ELR (cell line): ENCODE data around the gene NUDT21.

Source experiments
- DNase-seq: peaks from one replicate; pipeline ENCODE4 v3.0.0-alpha.2; 2015; ENCODE audit warnings: low read depth

The NUDT21 gene

DNA sequence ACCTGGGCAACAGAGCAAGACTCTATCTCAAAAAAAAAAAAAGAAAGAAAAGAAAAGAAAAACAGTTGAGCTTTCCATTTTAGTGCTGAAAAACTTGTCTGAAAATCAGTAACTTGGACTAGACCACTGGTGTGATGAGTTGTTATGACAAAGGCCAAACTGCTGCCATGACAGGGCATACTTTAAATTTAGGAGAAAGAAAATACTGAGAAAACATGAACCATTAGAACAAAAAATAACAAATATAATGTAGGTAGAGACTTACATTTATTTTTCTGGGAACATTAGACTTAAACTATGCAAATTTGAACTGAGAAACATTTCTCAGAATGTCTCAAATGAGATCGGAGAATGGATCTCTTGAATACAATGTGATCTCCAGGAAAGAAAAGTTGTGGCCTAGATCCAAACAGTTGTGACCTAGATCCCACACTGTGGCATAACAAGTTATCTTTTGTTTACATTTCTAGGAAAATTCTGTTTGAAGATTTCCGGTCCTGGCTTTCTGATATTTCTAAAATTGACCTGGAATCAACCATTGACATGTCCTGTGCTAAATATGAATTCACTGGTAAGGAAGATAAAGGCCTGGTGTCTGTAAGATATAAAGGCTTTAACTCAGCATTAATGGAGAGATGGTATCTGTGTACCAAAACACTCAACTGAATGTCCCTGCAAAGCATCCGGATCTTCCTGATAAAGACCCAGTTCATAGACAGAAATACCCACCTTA is 11.1 kb upstream of the NUDT21 start:
- DNase-seq: no peak

DNA sequence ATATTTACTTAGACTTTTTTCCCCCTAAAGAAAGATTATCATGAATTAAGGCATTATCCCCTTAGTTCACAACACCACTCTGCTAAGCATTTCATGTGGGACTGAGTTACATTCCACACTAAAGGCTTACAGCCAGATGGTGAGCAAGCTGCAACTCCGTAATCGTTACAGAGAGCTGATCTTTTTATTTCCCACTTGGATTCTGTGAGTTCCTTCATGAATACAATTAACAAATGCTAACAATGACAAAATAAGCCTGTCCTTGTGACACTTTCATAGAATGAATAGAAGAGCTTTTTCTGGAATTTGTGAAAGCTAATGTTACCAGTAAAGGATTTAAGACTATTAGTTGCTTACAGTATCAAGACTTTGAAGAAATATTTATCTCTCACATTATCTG is 9.0 kb upstream of the NUDT21 start:
- DNase-seq: no peak

GRCh38 chr16:56457927-56458470 is 6.9 kb upstream of the NUDT21 start:
- no peak for DNase-seq

DNA sequence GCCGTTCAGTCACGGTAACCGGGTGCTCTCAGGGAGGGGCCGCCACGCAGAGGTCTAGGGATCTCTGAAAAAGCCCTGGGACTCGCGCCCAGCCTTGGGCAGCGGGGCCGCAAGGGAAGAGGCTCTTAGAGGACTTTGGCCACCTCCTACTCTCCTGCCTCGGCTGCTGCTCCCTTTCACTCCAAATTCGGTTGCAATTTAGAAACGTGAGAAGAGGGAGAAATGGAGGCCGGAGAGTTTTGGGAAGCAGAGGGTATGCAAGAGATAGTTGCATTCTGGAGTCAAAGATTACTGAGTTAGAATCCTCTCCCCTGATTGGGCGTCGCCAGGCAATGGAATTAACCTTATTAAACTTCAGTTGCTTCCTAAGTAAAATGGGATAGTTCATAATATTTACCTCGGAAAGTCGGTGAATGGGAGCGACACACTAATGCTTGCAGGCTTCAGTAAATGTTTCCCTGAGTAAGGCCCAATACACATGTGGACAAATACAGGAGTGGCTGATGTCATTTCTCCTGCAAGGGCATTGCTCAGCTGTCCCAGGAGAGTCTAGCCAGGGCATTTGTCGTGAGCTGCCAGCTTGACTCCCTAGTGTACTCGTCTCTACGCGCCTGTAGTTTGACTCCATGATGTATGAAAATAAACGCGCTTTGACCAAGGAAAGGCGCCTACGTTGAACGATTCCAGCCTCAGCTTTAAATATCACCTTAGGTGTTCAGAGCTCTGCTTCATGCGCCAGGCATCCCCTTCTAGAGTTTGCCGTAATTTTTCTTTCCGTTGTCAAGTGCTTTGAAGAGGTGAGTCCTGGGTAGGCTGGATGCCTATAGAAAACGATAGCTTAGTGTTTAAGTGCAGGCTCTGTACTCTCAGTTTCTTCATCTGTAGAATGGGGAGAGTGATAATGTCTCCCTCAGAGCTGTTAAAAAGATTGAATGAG is 889 bp upstream of the NUDT21 start:
- peak; percentile 61 for DNase-seq

GRCh38 chr16:56450275-56450985 is 702 bp downstream of the NUDT21 start:
- peak; percentile 49 for DNase-seq

- no peak for DNase-seq
Observed at GRCh38 chr16:56448005-56448404, 3.1 kb downstream of the NUDT21 start.

- DNase-seq: no peak
Observed at GRCh38 chr16:56447286-56447685, 3.8 kb downstream of the NUDT21 start.

- no peak for DNase-seq
Observed at GRCh38 chr16:56438038-56438437, 13.1 kb downstream of the NUDT21 start.

DNA sequence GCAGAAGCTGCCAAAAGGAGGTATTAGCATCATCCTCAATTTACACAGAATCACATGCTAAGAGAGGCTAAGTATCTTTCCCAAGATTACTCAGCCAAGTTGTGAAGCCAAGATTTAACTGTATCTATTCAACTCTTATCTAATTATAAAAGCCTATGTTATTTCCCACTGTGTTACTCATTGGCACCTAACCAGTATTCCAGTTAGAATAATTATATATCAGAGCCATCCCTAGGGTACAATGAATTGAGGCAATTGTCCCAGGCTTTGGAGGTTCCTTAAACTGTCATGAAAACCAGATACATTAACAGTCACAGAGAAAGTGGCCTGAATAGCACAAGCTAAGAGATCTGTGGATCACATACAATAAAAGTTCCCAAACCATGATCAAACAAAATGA is 14.9 kb downstream of the NUDT21 start:
- DNase-seq: no peak

DNA sequence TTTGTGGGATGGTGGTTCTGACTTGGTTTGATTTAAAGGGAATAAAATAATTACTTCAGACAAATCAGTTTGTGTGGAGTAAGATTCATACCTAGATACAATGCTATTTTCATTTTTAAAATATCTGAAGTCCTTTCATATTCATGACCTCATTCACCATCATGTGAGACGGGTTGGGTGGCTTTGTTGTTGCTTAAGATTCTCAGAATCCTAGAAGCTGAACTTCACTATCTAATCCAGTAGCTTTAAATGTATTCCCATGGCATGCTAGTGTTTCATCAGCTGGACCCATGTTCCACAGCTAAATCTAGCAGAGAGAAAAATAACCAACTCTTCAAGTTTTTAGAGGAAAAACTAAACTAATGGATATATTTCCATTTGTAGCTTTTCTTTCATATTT is 23.0 kb downstream of the NUDT21 start:
- DNase-seq: no peak

DNA sequence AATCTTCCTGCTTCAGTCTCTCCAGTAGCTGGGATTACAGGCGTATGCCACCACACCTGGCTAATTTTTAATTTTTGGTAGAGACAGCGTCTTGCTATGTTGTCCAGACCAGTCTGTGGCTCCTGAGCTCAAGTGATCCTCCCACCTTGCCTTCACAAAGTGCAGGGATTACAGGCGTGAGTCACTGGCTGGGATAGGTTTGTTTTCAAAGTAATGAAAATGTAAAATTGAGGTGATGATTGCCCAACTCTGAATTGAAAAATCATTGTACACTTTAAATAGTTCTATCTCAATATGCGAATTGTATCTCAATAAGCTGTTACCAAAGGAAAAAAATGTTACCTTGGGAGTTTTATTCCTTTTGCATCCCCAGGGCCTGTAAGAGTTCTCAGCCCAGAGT is 24.5 kb downstream of the NUDT21 start:
- DNase-seq: peak; percentile 26

DNA sequence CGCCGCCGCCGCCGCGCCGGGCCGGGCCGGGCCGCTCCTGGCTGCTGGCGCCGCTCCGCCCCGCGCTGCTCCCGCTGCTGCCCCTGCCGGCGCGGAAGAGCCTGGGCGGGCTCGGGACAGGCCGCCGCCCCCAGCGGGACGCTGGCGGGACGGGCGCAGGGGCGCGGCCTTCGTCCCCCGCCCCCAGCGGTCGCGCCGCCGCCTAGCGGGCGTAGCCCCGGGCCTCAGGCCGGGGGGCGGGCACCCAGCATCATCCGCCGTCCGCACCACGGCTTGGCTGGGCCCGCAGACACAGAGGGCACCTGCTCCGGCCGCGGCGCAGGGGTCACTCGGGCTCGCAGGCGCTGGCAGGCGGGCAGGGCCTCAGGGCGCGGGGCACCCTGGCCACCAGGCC is 25.7 kb downstream of the NUDT21 start, which contains the start of gene AMFR:
TSS of gene AMFR (minus strand) at position 107 of the 394 bp plus-strand sequence. CDS start 218 bp downstream, outside the sequence.
- DNase-seq: peak; percentile 89

DNA sequence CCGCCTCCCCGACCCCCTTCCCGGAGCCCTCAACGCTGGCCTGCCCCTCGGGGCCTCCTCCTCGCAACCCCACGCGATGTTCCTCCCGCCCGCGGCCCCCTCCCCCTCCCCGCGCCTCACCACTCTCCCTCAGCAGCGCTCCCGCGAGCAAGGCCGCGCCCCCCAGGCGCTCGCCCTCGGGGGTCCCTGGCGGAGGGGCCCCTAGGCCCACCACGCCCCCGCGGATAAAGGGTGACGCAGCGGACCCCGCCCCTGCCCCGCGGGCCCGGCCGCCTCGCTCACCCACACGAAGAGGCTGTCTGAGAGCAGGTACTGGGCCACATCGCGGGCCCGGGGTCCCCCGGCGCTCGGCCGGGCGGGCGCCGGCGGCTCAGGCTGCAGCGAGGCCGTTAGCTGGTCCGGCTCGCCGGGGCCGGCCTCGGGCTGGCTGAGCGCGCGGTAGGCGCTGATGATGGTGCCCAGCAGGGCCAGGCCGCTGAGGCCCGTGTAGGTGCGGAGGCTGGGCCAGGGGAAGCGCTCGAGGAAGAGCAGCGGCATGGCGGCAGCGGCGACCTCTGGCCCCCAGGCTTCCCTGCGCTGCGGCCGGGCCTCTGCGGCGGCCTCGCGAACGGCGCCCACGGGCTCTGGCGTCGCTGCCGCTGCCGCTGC is 26.2 kb downstream of the NUDT21 start:
- DNase-seq: peak; percentile 52

- DNase-seq: peak; percentile 41
Observed at GRCh38 chr16:56424404-56424764, 26.7 kb downstream of the NUDT21 start.

DNA sequence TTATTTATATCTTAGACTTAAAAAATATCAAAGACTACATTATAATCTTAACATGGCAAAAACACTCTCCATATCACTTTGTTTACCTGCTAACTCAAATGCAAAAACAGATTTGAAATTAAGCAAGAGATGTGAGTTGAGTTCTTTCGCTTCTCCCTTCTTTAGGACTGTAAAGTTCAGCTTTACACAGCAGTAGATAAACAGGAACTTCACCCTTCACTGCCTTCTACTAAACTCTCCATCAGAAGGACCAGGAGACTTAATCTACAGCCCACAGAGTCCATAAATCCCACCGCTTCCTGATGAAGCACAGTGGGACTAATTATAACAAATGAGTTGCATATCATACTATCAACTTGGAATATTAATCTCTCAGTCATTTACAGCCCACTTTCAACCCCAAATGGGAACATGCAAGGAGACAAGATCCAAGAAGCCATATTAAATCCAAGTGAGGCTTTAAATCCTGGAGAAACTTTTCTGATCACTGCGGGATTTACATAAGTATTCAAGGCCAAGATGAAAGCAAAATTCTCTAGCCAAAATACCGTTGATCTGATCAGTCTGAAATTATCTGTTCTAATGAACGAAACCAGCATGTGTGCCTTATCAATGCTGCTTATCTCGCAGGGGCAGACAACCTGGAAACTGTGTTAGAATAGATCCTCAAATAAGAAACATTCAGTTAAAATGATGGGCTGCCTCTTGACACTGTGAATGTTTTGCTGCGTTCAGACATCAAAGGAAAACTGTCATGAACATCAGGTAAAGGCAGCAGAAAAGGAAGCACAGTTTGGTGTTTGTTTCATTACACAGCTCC is 27.3 kb downstream of the NUDT21 start:
- DNase-seq: peak; percentile 20

DNA sequence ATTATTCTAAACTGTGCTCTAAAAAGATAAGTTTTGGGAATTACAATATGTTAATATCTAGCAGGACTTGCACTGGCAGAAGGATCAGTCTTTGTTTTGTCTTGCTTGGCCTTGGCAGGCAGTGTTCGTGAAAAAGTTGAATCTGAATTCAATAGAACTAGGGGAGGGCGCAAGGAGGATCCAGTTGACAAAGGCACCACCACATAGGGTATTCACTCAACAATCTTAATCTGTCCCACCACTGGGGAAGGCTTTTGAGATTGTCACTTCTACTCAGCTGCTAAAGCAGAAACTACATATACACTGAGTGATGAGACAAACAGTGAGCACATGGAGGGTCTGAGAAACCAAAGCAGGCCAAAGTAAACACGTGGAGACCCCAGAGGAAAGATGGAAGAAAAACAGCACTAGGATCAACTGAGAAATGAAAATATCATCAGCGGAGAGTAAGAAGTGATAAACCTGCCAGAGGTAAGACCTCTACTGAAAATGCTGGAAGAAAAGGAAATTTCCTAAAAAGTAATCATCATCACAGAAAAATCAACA is 28.2 kb downstream of the NUDT21 start:
- DNase-seq: no peak

- DNase-seq: no peak
Observed at GRCh38 chr16:56421976-56422669, 29.0 kb downstream of the NUDT21 start.

DNA sequence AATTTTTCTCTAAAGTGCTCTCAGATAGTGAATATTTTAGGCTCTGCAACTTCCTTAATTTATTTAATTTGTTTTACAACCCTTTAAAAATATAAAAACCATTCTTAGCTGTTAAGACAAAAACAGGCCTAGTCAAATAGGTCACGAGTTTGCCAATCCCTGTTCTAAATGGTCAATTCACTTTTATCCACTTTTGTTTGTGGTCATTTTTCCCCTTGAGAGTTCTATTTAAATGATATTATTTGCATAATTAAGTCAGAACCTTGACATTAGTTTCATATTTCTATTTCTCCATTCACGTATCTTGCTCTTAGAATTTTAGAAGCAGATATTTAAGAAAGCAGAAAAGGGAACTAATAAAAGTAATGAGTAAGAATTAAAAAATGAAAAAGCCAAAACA is 29.8 kb downstream of the NUDT21 start:
- DNase-seq: no peak

DNA sequence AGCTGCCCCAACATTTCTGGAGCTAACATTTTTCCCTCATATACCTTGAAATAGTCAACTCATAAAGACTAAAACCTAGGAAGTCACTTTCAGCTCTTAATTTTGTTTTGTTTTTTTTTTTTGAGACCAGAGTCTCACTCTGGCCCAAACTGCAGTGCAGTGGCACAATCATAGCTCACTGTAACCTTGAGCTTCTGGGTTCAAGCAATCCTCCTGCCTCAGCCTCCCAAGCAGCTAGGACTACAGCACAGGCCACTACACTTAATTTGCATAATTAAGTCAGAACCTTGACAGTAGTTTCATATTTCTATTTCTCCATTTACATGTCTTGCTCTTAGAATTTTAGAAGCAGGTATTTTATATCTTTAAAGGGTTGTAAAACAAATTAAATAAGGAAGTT is 30.5 kb downstream of the NUDT21 start:
- DNase-seq: no peak
